ENCODE measurements around the gene COX6B2. TPM values are rescaled to one million over a fixed set of nuclear protein-coding genes. Genes with fewer than 3 reads are reported as not detected.

The COX6B2 gene
- total and polyA plus RNA-seq, 3 experiments from 2014 or later = not detected

- H3K4me3 ChIP-seq (ENCODE audit: low read length) = no peak overlapping the region
- Mint-ChIP-seq H3K27me3 (no peaks in the 10 kb centered on the region), H3K27ac (peak overlapping the region in 4 of 8 donors; percentile 33 to 82 (median 58)), H3K9me3 (no peaks in the 10 kb centered on the region), H3K4me1 (peaks cover 7 to 11% (median 9%) of the 10 kb centered on the region in 3 donors), H3K4me3 (peak overlapping the region in 1 of 7 donors; percentile 43), H3K36me3 (no peaks in the 10 kb centered on the region)
- H3K9me3 ChIP-seq (ENCODE audit: low read length) = no peaks in the 10 kb centered on the region
- H3K27me3 ChIP-seq (ENCODE audit: insufficient read depth, low read length, poor library complexity, severe bottlenecking) = no peaks in the 10 kb centered on the region
- H3K36me3 ChIP-seq (ENCODE audit: insufficient read depth, low read length) = no peaks in the 10 kb centered on the region
- H3K27ac ChIP-seq (ENCODE audit: low read depth, low read length) = no peak overlapping the region
- ChIA-PET POLR2A (no interaction called here), CTCF (no interaction called here)
- peak; percentile 24 to 63 (median 32) for DNase-seq
- peaks cover 14% of the 10 kb centered on the region for H3K4me1 ChIP-seq (ENCODE audit: insufficient read depth, low read length)
These were observed 49.0 kb downstream of the COX6B2 start for GRCh38 chr19:55305491-55305890.

GRCh38 chr19:55304980-55305379 lies 49.5 kb downstream of the COX6B2 start:
- no peaks in the 10 kb centered on the region for H3K9me3 Mint-ChIP-seq
- no peaks in the 10 kb centered on the region for H3K27me3 Mint-ChIP-seq
- H3K4me1 Mint-ChIP-seq = peaks cover 7 to 11% (median 9%) of the 10 kb centered on the region in 3 donors
- ChIA-PET POLR2A (no interaction called here), CTCF (no interaction called here)
- H3K9me3 ChIP-seq (ENCODE audit: low read length) = no peaks in the 10 kb centered on the region
- peaks cover 14% of the 10 kb centered on the region for H3K4me1 ChIP-seq (ENCODE audit: insufficient read depth, low read length)
- H3K4me3 ChIP-seq (ENCODE audit: low read length) = no peak overlapping the region
- DNase-seq = no peak
- H3K4me3 Mint-ChIP-seq = no peak overlapping the region
- H3K27ac ChIP-seq (ENCODE audit: low read depth, low read length) = no peak overlapping the region
- H3K27me3 ChIP-seq (ENCODE audit: insufficient read depth, low read length, poor library complexity, severe bottlenecking) = no peaks in the 10 kb centered on the region
- peak overlapping the region in 1 of 8 donors; percentile 43 for H3K27ac Mint-ChIP-seq
- H3K36me3 Mint-ChIP-seq = no peaks in the 10 kb centered on the region
- H3K36me3 ChIP-seq (ENCODE audit: insufficient read depth, low read length) = no peaks in the 10 kb centered on the region

- no peak overlapping the region for H3K27ac Mint-ChIP-seq
- H3K4me3 Mint-ChIP-seq = peak overlapping the region in 1 of 7 donors; percentile 11
- ChIA-PET CTCF (interaction anchor here (0.6 to 3.8 kb wide), 2 partner anchors 12 to 142 kb away, joined by 3 to 36 read pairs; no protein-coding TSS in a partner anchor), POLR2A (no interaction called here)
- Histone ChIP-seq H3K4me1 (ENCODE audit: insufficient read depth, low read length) (peaks cover 14% of the 10 kb centered on the region), H3K27ac (ENCODE audit: low read depth, low read length) (no peak overlapping the region), H3K9me3 (ENCODE audit: low read length) (no peaks in the 10 kb centered on the region), H3K36me3 (ENCODE audit: insufficient read depth, low read length) (no peaks in the 10 kb centered on the region), H3K4me3 (ENCODE audit: low read length) (no peak overlapping the region), H3K27me3 (ENCODE audit: insufficient read depth, low read length, poor library complexity, severe bottlenecking) (no peaks in the 10 kb centered on the region)
- peaks cover 7 to 13% (median 9%) of the 10 kb centered on the region in 3 donors for H3K4me1 Mint-ChIP-seq
- peaks cover 0 to 2% of the 10 kb centered on the region in 2 donors for H3K27me3 Mint-ChIP-seq
- no peaks in the 10 kb centered on the region for H3K36me3 Mint-ChIP-seq
- no peak for DNase-seq
- no peaks in the 10 kb centered on the region for H3K9me3 Mint-ChIP-seq
These were observed 50.1 kb downstream of the COX6B2 start for GRCh38 chr19:55304279-55304978.

GRCh38 chr19:55303477-55303876 lies 51.0 kb downstream of the COX6B2 start:
- H3K9me3 Mint-ChIP-seq = no peaks in the 10 kb centered on the region
- Histone ChIP-seq H3K4me3 (ENCODE audit: low read length) (no peak overlapping the region), H3K27me3 (ENCODE audit: insufficient read depth, low read length, poor library complexity, severe bottlenecking) (no peaks in the 10 kb centered on the region), H3K27ac (ENCODE audit: low read depth, low read length) (no peak overlapping the region), H3K9me3 (ENCODE audit: low read length) (no peaks in the 10 kb centered on the region), H3K4me1 (ENCODE audit: insufficient read depth, low read length) (peaks cover 14% of the 10 kb centered on the region), H3K36me3 (ENCODE audit: insufficient read depth, low read length) (no peaks in the 10 kb centered on the region)
- H3K4me1 Mint-ChIP-seq = peaks cover 10 to 16% (median 12%) of the 10 kb centered on the region in 3 donors
- H3K27ac Mint-ChIP-seq = no peak overlapping the region
- no peak for DNase-seq
- H3K36me3 Mint-ChIP-seq = no peaks in the 10 kb centered on the region
- ChIA-PET POLR2A (interaction anchor here (0.6 kb wide), 1 partner anchor 139 kb away, joined by 4 read pairs; no protein-coding TSS in a partner anchor), CTCF (interaction anchor here (0.6 to 3.8 kb wide), 3 partner anchors 11 to 143 kb away, joined by 3 to 36 read pairs (median 3); no protein-coding TSS in a partner anchor)
- peaks cover 0 to 2% of the 10 kb centered on the region in 2 donors for H3K27me3 Mint-ChIP-seq
- H3K4me3 Mint-ChIP-seq = no peak overlapping the region

GRCh38 chr19:55302318-55302703 lies 52.2 kb downstream of the COX6B2 start:
- Mint-ChIP-seq H3K4me1 (peaks cover 13 to 19% (median 14%) of the 10 kb centered on the region in 3 donors), H3K27ac (peak overlapping the region; percentile 80 to 98 (median 92)), H3K36me3 (no peaks in the 10 kb centered on the region), H3K4me3 (peak overlapping the region; percentile 50 to 92 (median 86)), H3K9me3 (no peaks in the 10 kb centered on the region), H3K27me3 (peaks cover 0 to 2% of the 10 kb centered on the region in 2 donors)
- CTCF ChIA-PET = interaction anchor here (0.8 to 4.1 kb wide), 15 partner anchors 10 to 330 kb away, joined by 3 to 36 read pairs (median 5); partner anchors contain the start of genes KMT5C, PPP6R1 and TMEM238
- Histone ChIP-seq H3K9me3 (ENCODE audit: low read length) (no peaks in the 10 kb centered on the region), H3K27me3 (ENCODE audit: insufficient read depth, low read length, poor library complexity, severe bottlenecking) (no peaks in the 10 kb centered on the region), H3K27ac (ENCODE audit: low read depth, low read length) (peak overlapping the region; percentile 35), H3K4me1 (ENCODE audit: insufficient read depth, low read length) (peaks cover 14% of the 10 kb centered on the region), H3K4me3 (ENCODE audit: low read length) (peak overlapping the region; percentile 60), H3K36me3 (ENCODE audit: insufficient read depth, low read length) (no peaks in the 10 kb centered on the region)
- POLR2A ChIA-PET = interaction anchor here (0.6 to 2.0 kb wide), 4 partner anchors 37 to 124 kb away, joined by 3 to 5 read pairs (median 4); partner anchors contain the start of gene PPP6R1
- DNase-seq = no peak

- peak overlapping the region; percentile 60 for H3K4me3 ChIP-seq (ENCODE audit: low read length)
- H3K27ac ChIP-seq (ENCODE audit: low read depth, low read length) = peak overlapping the region; percentile 35
- H3K27me3 ChIP-seq (ENCODE audit: insufficient read depth, low read length, poor library complexity, severe bottlenecking) = no peaks in the 10 kb centered on the region
- Mint-ChIP-seq H3K36me3 (no peaks in the 10 kb centered on the region), H3K9me3 (no peaks in the 10 kb centered on the region), H3K4me1 (peaks cover 13 to 19% (median 14%) of the 10 kb centered on the region in 3 donors), H3K27ac (peak overlapping the region; percentile 80 to 98 (median 92)), H3K27me3 (peaks cover 0 to 2% of the 10 kb centered on the region in 2 donors), H3K4me3 (peak overlapping the region; percentile 50 to 92 (median 86))
- no peaks in the 10 kb centered on the region for H3K9me3 ChIP-seq (ENCODE audit: low read length)
- ChIA-PET CTCF (interaction anchor here (0.6 to 4.1 kb wide), 21 partner anchors 9 to 330 kb away, joined by 3 to 36 read pairs (median 4); partner anchors contain the start of genes KMT5C, PPP6R1 and TMEM238), POLR2A (interaction anchor here (0.6 to 2.0 kb wide), 6 partner anchors 38 to 333 kb away, joined by 3 to 6 read pairs (median 4); partner anchors contain the start of genes PPP6R1 and UBE2S)
- peaks cover 14% of the 10 kb centered on the region for H3K4me1 ChIP-seq (ENCODE audit: insufficient read depth, low read length)
- no peaks in the 10 kb centered on the region for H3K36me3 ChIP-seq (ENCODE audit: insufficient read depth, low read length)
- peak; percentile 88 to 95 (median 94) for DNase-seq
These were observed 52.8 kb downstream of the COX6B2 start for GRCh38 chr19:55301459-55302317.

- no peak overlapping the region for H3K27ac ChIP-seq (ENCODE audit: low read depth, low read length)
- no peaks in the 10 kb centered on the region for H3K9me3 ChIP-seq (ENCODE audit: low read length)
- peaks cover 14% of the 10 kb centered on the region for H3K4me1 ChIP-seq (ENCODE audit: insufficient read depth, low read length)
- no peaks in the 10 kb centered on the region for H3K36me3 ChIP-seq (ENCODE audit: insufficient read depth, low read length)
- Mint-ChIP-seq H3K4me3 (peak overlapping the region in 2 of 7 donors; percentile 83 to 89), H3K27ac (peak overlapping the region in 6 of 8 donors; percentile 43 to 98 (median 79)), H3K4me1 (peaks cover 13 to 20% (median 14%) of the 10 kb centered on the region in 3 donors), H3K9me3 (no peaks in the 10 kb centered on the region), H3K27me3 (peaks cover 0 to 2% of the 10 kb centered on the region in 2 donors), H3K36me3 (no peaks in the 10 kb centered on the region)
- ChIA-PET CTCF (interaction anchor here (0.6 to 4.1 kb wide), 18 partner anchors 9 to 331 kb away, joined by 3 to 36 read pairs (median 4); partner anchors contain the start of genes KMT5C, PPP6R1 and TMEM238), POLR2A (interaction anchor here (0.6 to 2.0 kb wide), 3 partner anchors 42 to 107 kb away, joined by 4 to 5 read pairs (median 5); partner anchors contain the start of genes PPP6R1 and UBE2S)
- no peaks in the 10 kb centered on the region for H3K27me3 ChIP-seq (ENCODE audit: insufficient read depth, low read length, poor library complexity, severe bottlenecking)
- DNase-seq = no peak
- H3K4me3 ChIP-seq (ENCODE audit: low read length) = no peak overlapping the region
These were observed 53.5 kb downstream of the COX6B2 start for GRCh38 chr19:55300886-55301458.

Data from CD8-positive, alpha-beta memory T cell (primary cell).